ENCODE results near the gene SFXN5.

Gene SFXN5

GRCh38 chr2:72901426-72901825, 170.1 kb downstream of the SFXN5 start (continued):
- no peak for TF ChIP-seq YY2 (tag by site-specific recombination; IDR thresholded peaks at IDR 0.05)

GRCh38 chr2:72900191-72900825, 171.2 kb downstream of the SFXN5 start:
- Histone ChIP-seq H3K36me3 (ENCODE audit: control insufficient read depth in 2 of 2, insufficient read depth in 1 of 2, low read length in 2 of 2) (no peaks in the 10 kb centered on the region), H3K4me1 (ENCODE audit: control insufficient read depth, insufficient read depth, low read length) (no peaks in the 10 kb centered on the region), H3K27ac (ENCODE audit: extremely low read depth, low read depth, low read length) (no peak overlapping the region), H3K4me3 (ENCODE audit: low read depth, low read length) (no peak overlapping the region), H3K9me3 (ENCODE audit: control insufficient read depth, insufficient read depth, low read depth, low read length) (no peaks in the 10 kb centered on the region)
- POLR2A ChIA-PET, result interaction anchor here (0.5 kb wide), 1 partner anchor 11 kb away, joined by 4 read pairs; no protein-coding TSS in a partner anchor
- TF ChIP-seq ZNF138 (tag by site-specific recombination; IDR thresholded peaks at IDR 0.05; ENCODE audit: borderline replicate concordance), result no peak
- no peak for TF ChIP-seq ZFP3 (tag by site-specific recombination; IDR thresholded peaks at IDR 0.05; ENCODE audit: low read depth)
- no peak for TF ChIP-seq ZNF777 (tag by site-specific recombination; IDR thresholded peaks at IDR 0.05; ENCODE audit: borderline replicate concordance)
- TF ChIP-seq YY1 (tag by site-specific recombination; IDR thresholded peaks at IDR 0.05), result no peak
- no peak for TF ChIP-seq GLI4 (tag by site-specific recombination; IDR thresholded peaks at IDR 0.05)
- TF ChIP-seq PRDM2 (tag by site-specific recombination; IDR thresholded peaks at IDR 0.05; ENCODE audit: borderline replicate concordance), result no peak
- TF ChIP-seq ZNF292 (tag by site-specific recombination; IDR thresholded peaks at IDR 0.05; ENCODE audit: borderline replicate concordance, low read depth), result no peak
- no peak for TF ChIP-seq INSM2 (tag by site-specific recombination; IDR thresholded peaks at IDR 0.05)
- no peak for TF ChIP-seq ZNF202 (tag by site-specific recombination; IDR thresholded peaks at IDR 0.05; ENCODE audit: borderline replicate concordance)
- no peak for TF ChIP-seq ZNF155 (tag by site-specific recombination; IDR thresholded peaks at IDR 0.05)
- no peak for TF ChIP-seq KLF7 (tag by site-specific recombination; IDR thresholded peaks at IDR 0.05; ENCODE audit: borderline replicate concordance)
- no peak for TF ChIP-seq ZNF10 (tag by site-specific recombination; IDR thresholded peaks at IDR 0.05)
- no peak for TF ChIP-seq ZNF704 (tag by site-specific recombination; IDR thresholded peaks at IDR 0.05)
- no peak for TF ChIP-seq ZBTB26 (tag by site-specific recombination; optimal IDR thresholded peaks at IDR 0.05)
- no peak for TF ChIP-seq KLF10 (tag by site-specific recombination; IDR thresholded peaks at IDR 0.05)
- CTCF ChIA-PET, result interaction anchor here (0.6 to 1.2 kb wide), 2 partner anchors 13 to 332 kb away, joined by 3 read pairs; partner anchors contain the start of gene SPR

Measured in HEK293 (cell line).